ENCODE measurements around the gene PRDM7. TPM values are rescaled to one million over a fixed set of nuclear protein-coding genes. Genes with fewer than 3 reads are reported as not detected.

Gene PRDM7
- total RNA-seq, 1 experiment from 2014 or later = not detected

DNA sequence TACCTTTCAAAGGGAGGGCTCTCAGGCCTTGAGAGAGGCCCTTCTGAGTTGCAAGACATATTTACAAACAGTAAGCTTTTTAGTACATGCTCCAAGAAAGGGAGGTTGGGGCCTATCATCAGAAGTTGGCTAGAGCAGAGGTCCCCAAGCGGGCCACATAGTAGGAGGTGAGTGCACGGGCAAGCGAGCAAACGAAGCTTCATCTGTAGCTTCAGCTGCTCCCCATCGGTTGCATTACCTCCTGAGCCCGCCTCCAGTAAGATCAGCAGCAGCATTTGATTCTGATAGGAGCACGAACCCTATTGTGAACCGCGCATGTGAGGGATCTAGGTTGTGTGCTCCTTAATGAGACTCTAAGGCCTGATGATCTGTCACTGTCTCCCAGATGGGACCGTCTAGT is 26.2 kb downstream of the PRDM7 start:
- no TSS peak for BruUV-seq (replicated peaks)
- Histone ChIP-seq H3K4me1 (ENCODE audit: insufficient read depth, low read length, poor library complexity, severe bottlenecking) (peaks cover 10% of the 10 kb centered on the region), H3K27ac (ENCODE audit: low read depth, low read length, poor library complexity, severe bottlenecking) (no peak overlapping the region), H3K27me3 (replicated peaks; ENCODE audit: insufficient read depth, low read depth, low read length, poor library complexity) (no peaks in the 10 kb centered on the region), H3K9me3 (ENCODE audit: low read depth, low read length, poor library complexity, severe bottlenecking) (peaks cover 12% of the 10 kb centered on the region), H3K4me3 (ENCODE audit: low read depth, low read length, poor library complexity, severe bottlenecking) (no peak overlapping the region), H3K36me3 (ENCODE audit: insufficient read depth, low read length, poor library complexity, severe bottlenecking) (no peaks in the 10 kb centered on the region)
- TF ChIP-seq EZH2 (IDR thresholded peaks at IDR 0.05; ENCODE audit: borderline replicate concordance, low read depth, low read length, poor library complexity, severe bottlenecking) = no peak
- TF ChIP-seq CTCF (conservative IDR thresholded peaks at IDR 0.05; ENCODE audit: low read depth, low read length) = no peak
- DNase-seq (ENCODE audit: low spot score) = no peak
- ChIA-PET CTCF (no interaction called here), POLR2A (ENCODE audit: low non-redundant PET) (no interaction called here)
- intact Hi-C loops (cut with micrococcal nuclease; ENCODE audit: unreplicated experiment) = no loop called here

DNA sequence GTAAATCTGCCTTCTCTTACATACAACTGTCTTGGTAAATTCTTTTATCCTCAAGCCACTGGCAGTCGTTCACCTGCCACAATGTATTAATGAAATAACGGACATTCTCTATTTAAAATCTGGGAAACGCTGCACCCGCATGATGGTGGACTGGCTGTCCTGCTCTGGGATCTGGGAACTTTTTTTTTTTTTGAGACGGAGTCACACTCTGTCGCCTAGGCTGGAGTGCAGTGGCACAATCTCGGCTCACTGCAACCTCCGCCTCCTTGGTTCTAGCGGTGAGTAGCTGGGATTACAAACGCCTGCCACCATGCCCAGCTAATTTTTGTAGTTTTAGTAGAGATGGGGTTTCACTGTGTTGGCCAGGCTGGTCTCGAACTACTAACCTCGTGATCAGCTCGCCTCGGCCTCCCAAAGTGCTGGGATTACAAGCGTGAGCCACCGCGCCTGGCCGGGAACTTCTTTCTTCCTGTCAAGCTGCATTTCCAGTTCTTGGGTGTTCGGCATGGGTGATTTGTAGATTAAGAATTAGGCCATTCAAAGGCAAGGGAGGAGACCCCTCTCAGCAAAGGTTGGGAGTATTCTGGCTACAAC is 28.3 kb downstream of the PRDM7 start:
- Histone ChIP-seq H3K9me3 (ENCODE audit: low read depth, low read length, poor library complexity, severe bottlenecking) (no peaks in the 10 kb centered on the region), H3K27me3 (replicated peaks; ENCODE audit: insufficient read depth, low read depth, low read length, poor library complexity) (no peaks in the 10 kb centered on the region), H3K4me3 (ENCODE audit: low read depth, low read length, poor library complexity, severe bottlenecking) (no peak overlapping the region), H3K4me1 (ENCODE audit: insufficient read depth, low read length, poor library complexity, severe bottlenecking) (peaks cover 10% of the 10 kb centered on the region), H3K36me3 (ENCODE audit: insufficient read depth, low read length, poor library complexity, severe bottlenecking) (no peaks in the 10 kb centered on the region), H3K27ac (ENCODE audit: low read depth, low read length, poor library complexity, severe bottlenecking) (no peak overlapping the region)
- no peak for TF ChIP-seq CTCF (conservative IDR thresholded peaks at IDR 0.05; ENCODE audit: low read depth, low read length)
- TF ChIP-seq EZH2 (IDR thresholded peaks at IDR 0.05; ENCODE audit: borderline replicate concordance, low read depth, low read length, poor library complexity, severe bottlenecking) = no peak
- POLR2A ChIA-PET (ENCODE audit: low non-redundant PET) = no interaction called here
- intact Hi-C loops (cut with micrococcal nuclease; ENCODE audit: unreplicated experiment) = no loop called here
- no peak for DNase-seq (ENCODE audit: low spot score)
- BruUV-seq (replicated peaks) = no TSS peak
- CTCF ChIA-PET = no interaction called here

GRCh38 chr16:90048347-90048722 is 28.8 kb downstream of the PRDM7 start:
- no peaks in the 10 kb centered on the region for H3K27me3 ChIP-seq (replicated peaks; ENCODE audit: insufficient read depth, low read depth, low read length, poor library complexity)
- H3K36me3 ChIP-seq (ENCODE audit: insufficient read depth, low read length, poor library complexity, severe bottlenecking) = peaks cover 2% of the 10 kb centered on the region
- no peak overlapping the region for H3K4me3 ChIP-seq (ENCODE audit: low read depth, low read length, poor library complexity, severe bottlenecking)
- DNase-seq (ENCODE audit: low spot score) = no peak
- no TSS peak for BruUV-seq (replicated peaks)
- peaks cover 10% of the 10 kb centered on the region for H3K4me1 ChIP-seq (ENCODE audit: insufficient read depth, low read length, poor library complexity, severe bottlenecking)
- no peak overlapping the region for H3K27ac ChIP-seq (ENCODE audit: low read depth, low read length, poor library complexity, severe bottlenecking)
- intact Hi-C loops (cut with micrococcal nuclease; ENCODE audit: unreplicated experiment) = no loop called here
- POLR2A ChIA-PET (ENCODE audit: low non-redundant PET) = no interaction called here
- no peaks in the 10 kb centered on the region for H3K9me3 ChIP-seq (ENCODE audit: low read depth, low read length, poor library complexity, severe bottlenecking)
- TF ChIP-seq CTCF (conservative IDR thresholded peaks at IDR 0.05; ENCODE audit: low read depth, low read length) = no peak
- no peak for TF ChIP-seq EZH2 (IDR thresholded peaks at IDR 0.05; ENCODE audit: borderline replicate concordance, low read depth, low read length, poor library complexity, severe bottlenecking)
- CTCF ChIA-PET = no interaction called here

All from A673 (cell line).